Kidney (tissue), 14 donors: ENCODE measurements around the gene PLEKHA3. TPM values are rescaled to one million over a fixed set of nuclear protein-coding genes. Genes with fewer than 3 reads are reported as not detected.

Experiments used
- DNase-seq, 5 donors: peaks; one replicate each; pipeline ENCODE4 v3.0.0-alpha.2; 2013 to 2020
- FAIRE-seq: peaks from 2 replicates; lab custom pipeline; 2012; peaks lifted over from hg19 to GRCh38; lab: Jason Lieb, UNC
- H3K27ac ChIP-seq, 2 donors: one replicate each; pipeline ENCODE4 v1.7.0; 2013; ENCODE audit warnings: low read depth in 2 of 2, low read length in 2 of 2, inconsistent platforms in 1 of 2
- H3K27me3 ChIP-seq: one replicate; pipeline ENCODE4 v1.7.1; 2013; ENCODE audit warnings: low read length, inconsistent platforms; ENCODE audit not compliant: control insufficient read depth, insufficient read depth
- H3K36me3 ChIP-seq, 3 donors: one replicate each; pipeline versions ENCODE4 v1.7.0 to v1.7.1; 2013; ENCODE audit warnings: low read length in 3 of 3, control low read depth in 1 of 3, inconsistent platforms in 1 of 3; ENCODE audit not compliant: insufficient read depth in 3 of 3, control insufficient read depth in 2 of 3
- H3K4me1 ChIP-seq, 3 donors: one replicate each; pipeline versions ENCODE4 v1.7.0 to v1.7.1; 2013; ENCODE audit warnings: low read length in 3 of 3, inconsistent platforms in 1 of 3, low read depth in 1 of 3; ENCODE audit not compliant: control insufficient read depth in 2 of 3, insufficient read depth in 2 of 3
- H3K4me3 ChIP-seq, 3 donors: one replicate each; pipeline versions ENCODE4 v1.7.0 to v1.8.1; 2013; ENCODE audit warnings: low read length in 3 of 3, control low read depth in 1 of 3, inconsistent platforms in 1 of 3
- H3K9ac ChIP-seq, 3 donors: one replicate each; pipeline versions ENCODE4 v1.7.0 to v1.7.1; 2013; ENCODE audit warnings: low read length in 3 of 3, control low read depth in 1 of 3, inconsistent platforms in 1 of 3
- H3K9me3 ChIP-seq, 3 donors: one replicate each; pipeline versions ENCODE4 v1.7.0 to v1.7.1; 2013; ENCODE audit warnings: low read length in 3 of 3, control low read depth in 1 of 3, inconsistent platforms in 1 of 3; ENCODE audit not compliant: control insufficient read depth in 2 of 3, insufficient read depth in 1 of 3
- CTCF ChIP-seq: IDR thresholded peaks from 3 replicates; pipeline ENCODE4 v1.5.1; 2012; ENCODE audit warnings: mild to moderate bottlenecking, moderate library complexity, borderline replicate concordance; ENCODE audit not compliant: insufficient read depth; ENCODE audit errors: extremely low read depth
- intact Hi-C: fragments of 100-400 bp; cut with DNase I; formaldehyde crosslinking; loops from one replicate; pipeline ENCODE4 v1.11.1; 2022
- polyA plus RNA-seq: library from polyadenylated mRNA; stranded (reverse); fragments of 350-450 nt; fragmentation: Illumina TruSeq; extraction: RNeasy Lipid Tissue Mini Kit (QIAGEN cat#74804); gene quantifications from one replicate; pipeline ENCODE4 v1.2.3, GENCODE V29; 2014; ENCODE audit warnings: low read depth, low replicate concordance; ENCODE audit not compliant: insufficient read depth
- total RNA-seq: library from RNA; stranded (reverse); fragmentation: NEBNext Ultra II Directional; extraction: Animal tissue kit (Norgen Biotek cat#: 25700); gene quantifications from one replicate; pipeline ENCODE4 v1.2.1, GENCODE V29; 2021
- donor health status: control.
- donor health status: control.
- donor health status: control.
- donor health status: control.
- donor health status: control.
- donor health status: DM: yes; HTN: yes; CAD: no.
- donor health status: Normal renal cell carcinoma (clear cell type).

Gene PLEKHA3
- total and polyA plus RNA-seq, 2 donors from 2014 or later, result 9.4 to 34.2 TPM

- TF ChIP-seq CTCF, result no peak
- DNase-seq (no peak), FAIRE-seq (no peak)
- H3K4me1 ChIP-seq, result peaks cover 0 to 23% (median 7%) of the 10 kb centered on the region in 3 donors
- no peaks in the 10 kb centered on the region for H3K9me3 ChIP-seq
- H3K4me3 ChIP-seq, result peak overlapping the region; percentile 86 to 99 (median 97)
- H3K9ac ChIP-seq, result peak overlapping the region in 2 of 3 donors; percentile 90 to 99
- H3K27me3 ChIP-seq, result no peaks in the 10 kb centered on the region
- intact Hi-C loops, result no loop called here
- H3K27ac ChIP-seq, result peak overlapping the region; percentile 93 to 96
- no peaks in the 10 kb centered on the region for H3K36me3 ChIP-seq
Measured at GRCh38 chr2:178479275-178479616, 1.0 kb upstream of the PLEKHA3 start.

- no peak for TF ChIP-seq CTCF
- Histone ChIP-seq H3K9me3 (no peaks in the 10 kb centered on the region), H3K27me3 (no peaks in the 10 kb centered on the region), H3K27ac (peak overlapping the region; percentile 79 to 93), H3K36me3 (no peaks in the 10 kb centered on the region), H3K4me1 (peaks cover 0 to 23% (median 12%) of the 10 kb centered on the region in 3 donors), H3K9ac (peak overlapping the region in 1 of 3 donors; percentile 36), H3K4me3 (peak overlapping the region; percentile 31 to 97 (median 59))
- no peak for DNase-seq
- FAIRE-seq, result no peak
- intact Hi-C loops, result no loop called here
Measured at GRCh38 chr2:178479758-178480226, 465 bp upstream of the PLEKHA3 start.

- H3K4me1 ChIP-seq, result peaks cover 0 to 23% (median 12%) of the 10 kb centered on the region in 3 donors
- no peak overlapping the region for H3K9ac ChIP-seq
- no peaks in the 10 kb centered on the region for H3K9me3 ChIP-seq
- no peak for DNase-seq
- H3K27ac ChIP-seq, result no peak overlapping the region
- H3K27me3 ChIP-seq, result no peaks in the 10 kb centered on the region
- no peak for TF ChIP-seq CTCF
- peaks cover 0 to 4% (median 0%) of the 10 kb centered on the region in 3 donors for H3K36me3 ChIP-seq
- H3K4me3 ChIP-seq, result peak overlapping the region in 2 of 3 donors; percentile 4 to 24
- no peak for FAIRE-seq
- intact Hi-C loops, result no loop called here
Measured at GRCh38 chr2:178482437-178482836, 2.2 kb downstream of the PLEKHA3 start.
